C4-2B (cell line): ENCODE measurements around the gene XPO4.

Source experiments
- H3K27ac ChIP-seq: fragments of 450-650 bp; 2 replicates; pipeline ENCODE4 v1.5.1; 2017
- CTCF ChIP-seq: fragments of 450-650 bp; conservative IDR thresholded peaks from 2 replicates; pipeline ENCODE4 v1.5.1; 2017; ENCODE audit warnings: mild to moderate bottlenecking
- ZFX ChIP-seq: fragments of 450-650 bp; IDR thresholded peaks from 2 replicates; pipeline ENCODE4 v1.6.1; 2017

XPO4 gene

GRCh38 chr13:20796791-20797508, 105.6 kb downstream of the XPO4 start:
- no peak for TF ChIP-seq CTCF
- no peak for TF ChIP-seq ZFX
- H3K27ac ChIP-seq, result no peak overlapping the region

DNA sequence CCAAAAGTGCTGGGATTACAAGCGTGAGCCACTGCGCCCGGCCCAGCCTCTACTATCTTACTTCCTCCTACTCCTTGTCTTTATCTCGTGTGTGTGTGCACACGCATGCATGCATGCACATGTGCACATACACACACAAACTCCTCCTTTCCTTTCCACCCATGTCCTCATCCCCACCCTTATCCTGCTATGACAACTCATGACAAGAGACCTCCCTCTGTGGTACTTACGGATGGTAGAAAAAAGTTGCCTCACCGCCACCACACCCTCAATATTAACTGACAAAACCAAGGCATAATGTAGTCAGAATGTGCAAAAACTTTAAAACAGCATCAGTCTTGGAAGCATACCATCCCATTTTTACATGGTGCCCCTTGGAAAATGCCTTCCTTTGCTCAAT, 112.9 kb downstream of the XPO4 start:
- H3K27ac ChIP-seq, result peak overlapping the region; percentile 81

DNA sequence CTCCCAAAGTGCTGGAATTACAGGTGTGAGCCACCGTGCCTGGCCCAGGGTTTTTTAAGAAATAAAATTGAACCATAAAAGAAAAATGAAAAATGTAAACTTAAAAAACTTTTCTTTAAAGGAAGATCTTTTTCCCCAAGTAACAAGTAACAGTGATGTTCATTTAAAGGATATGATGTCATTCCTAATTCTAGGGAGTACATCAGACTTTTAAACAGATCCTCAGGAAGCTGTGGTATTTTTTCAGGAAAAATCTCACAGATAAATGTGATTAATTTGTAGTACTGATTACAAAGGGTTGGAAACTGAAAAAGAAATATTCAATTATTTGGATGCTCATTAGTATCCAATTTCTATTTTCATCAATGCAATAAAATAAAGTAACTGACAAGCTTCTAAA, 114.2 kb downstream of the XPO4 start:
- no peak for TF ChIP-seq CTCF
- TF ChIP-seq ZFX, result no peak
- peak overlapping the region; percentile 49 for H3K27ac ChIP-seq

More for the DNA sequence above, 112.9 kb downstream of the XPO4 start:
- TF ChIP-seq ZFX (no peak), CTCF (no peak)

DNA sequence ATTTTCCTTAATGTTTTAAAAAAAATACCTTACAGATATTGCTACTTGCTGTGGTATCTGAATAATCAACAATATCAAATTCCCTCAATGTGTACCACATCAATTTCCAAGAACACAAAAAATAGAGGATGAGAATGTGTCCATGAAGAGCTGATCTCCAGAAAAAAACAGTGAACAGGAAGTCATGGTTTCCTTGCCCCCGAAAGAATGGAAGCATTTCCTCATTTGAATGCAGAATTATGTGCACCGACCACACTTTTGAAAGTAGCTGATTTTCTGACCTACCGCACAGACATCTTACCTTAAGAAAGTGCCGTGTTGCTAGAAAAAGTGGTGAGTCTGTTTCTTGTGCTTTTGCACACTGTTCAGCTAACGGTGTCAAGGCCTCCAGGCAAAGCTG, 115.4 kb downstream of the XPO4 start:
- no peak overlapping the region for H3K27ac ChIP-seq
- TF ChIP-seq CTCF (no peak), ZFX (no peak)

DNA sequence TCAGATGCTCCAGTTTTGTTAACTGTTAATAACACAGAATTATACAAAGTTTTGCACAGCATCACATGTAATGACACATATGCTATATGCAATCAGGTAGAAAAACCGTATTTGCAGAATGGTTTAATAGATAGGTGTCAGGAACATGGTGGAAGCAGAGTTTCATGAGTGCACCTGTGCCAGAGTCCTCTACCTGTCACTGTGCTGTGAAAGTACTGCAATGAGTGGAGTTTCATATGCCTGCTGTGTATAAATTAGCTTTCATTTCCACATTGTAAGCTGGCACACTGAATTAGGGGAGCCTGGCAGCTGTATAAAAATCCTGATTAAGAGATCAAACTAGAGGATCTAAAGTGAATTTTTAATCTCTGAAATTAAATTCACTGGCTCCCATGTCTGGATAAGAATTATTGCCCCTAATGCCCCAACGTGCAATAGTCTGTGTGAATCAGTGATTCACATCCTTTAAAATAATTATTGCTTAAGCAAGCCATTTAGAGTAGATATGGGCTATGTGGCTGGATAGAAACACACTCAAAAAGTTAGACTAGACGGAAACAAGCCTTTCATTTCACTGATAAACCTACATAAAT, 120.3 kb downstream of the XPO4 start:
- TF ChIP-seq CTCF, result no peak
- no peak for TF ChIP-seq ZFX
- no peak overlapping the region for H3K27ac ChIP-seq

GRCh38 chr13:20780317-20780716, 122.2 kb downstream of the XPO4 start:
- H3K27ac ChIP-seq, result no peak overlapping the region
- TF ChIP-seq ZFX (no peak), CTCF (no peak)

GRCh38 chr13:20779405-20779804, 123.1 kb downstream of the XPO4 start:
- no peak for TF ChIP-seq CTCF
- TF ChIP-seq ZFX, result no peak
- H3K27ac ChIP-seq, result no peak overlapping the region
